ENCODE results near the gene CLN3. TPM values are rescaled to one million over a fixed set of nuclear protein-coding genes. Genes with fewer than 3 reads are reported as not detected.

The CLN3 gene
- total and polyA plus RNA-seq, 9 of the 15 experiments (the other 6 are each of a cell fraction or from before 2014, with no cell fraction given): 2.5 to 27.1 (median 11.6) TPM

DNA sequence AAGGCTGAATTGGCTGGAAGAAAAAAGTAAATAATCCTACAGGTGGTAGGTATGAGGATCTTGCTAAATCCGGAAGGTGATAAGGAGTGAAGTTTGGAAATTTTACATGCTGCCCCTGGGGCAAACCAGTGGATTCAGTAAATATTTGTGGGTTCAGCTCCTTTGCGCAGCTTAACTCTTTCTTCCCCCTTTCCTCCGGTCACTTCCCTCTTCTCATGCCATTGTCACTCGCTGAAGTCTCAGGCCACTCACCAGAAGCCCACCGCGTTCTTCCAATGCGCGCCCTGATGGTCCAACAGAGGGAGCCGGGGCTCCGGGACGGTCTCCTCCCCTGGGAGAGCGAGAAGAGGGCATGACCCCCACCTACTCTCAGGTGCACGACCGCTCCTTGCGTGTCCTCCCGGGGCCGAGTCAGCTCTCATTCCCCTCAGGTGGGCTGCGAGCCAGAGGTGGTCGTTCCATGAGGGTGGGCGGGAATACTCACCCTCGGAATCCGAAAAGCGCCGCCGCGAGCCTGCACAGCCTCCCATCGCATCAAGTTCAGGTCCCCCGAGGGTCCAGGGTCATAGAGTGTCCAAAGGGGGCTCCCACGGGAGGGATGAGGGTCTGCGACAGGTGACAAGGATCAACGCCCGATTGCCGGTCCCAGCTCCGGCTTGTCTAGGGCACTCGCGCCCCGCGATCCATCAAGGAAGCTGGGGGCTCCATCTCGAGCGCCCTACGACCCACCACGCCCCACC is 474 bp downstream of the CLN3 start (continued):
- TF ChIP-seq MYBL2 (IDR thresholded peaks at IDR 0.05; ENCODE audit: low read depth) (no peak), MYBL2 (CRISPR knock-in tag; IDR thresholded peaks at IDR 0.05; ENCODE audit: borderline replicate concordance) (no peak), GATAD2A (IDR thresholded peaks at IDR 0.05) (peak; percentile 22; the same call in 1 of the 2 replicates), ZNF140 (CRISPR knock-in tag; IDR thresholded peaks at IDR 0.05) (no peak), MYC (IDR thresholded peaks at IDR 0.05; ENCODE audit: low read depth, low read length) (peak; percentile 70), MYC (CRISPR knock-in tag; IDR thresholded peaks at IDR 0.05; ENCODE audit: borderline replicate concordance, low read depth) (no peak), SP2 (IDR thresholded peaks at IDR 0.05; ENCODE audit: extremely low read depth, low read depth, low read length, poor library complexity, severe bottlenecking) (no peak), BRCA1 (IDR thresholded peaks at IDR 0.05) (no peak), BRCA1 (CRISPR knock-in tag; IDR thresholded peaks at IDR 0.05) (no peak), LCOR (CRISPR knock-in tag; IDR thresholded peaks at IDR 0.05) (no peak), KAT7 (CRISPR knock-in tag; IDR thresholded peaks at IDR 0.05; ENCODE audit: borderline replicate concordance) (0 out of 2 replicates have a peak, but pooled peaks have one; percentile 35), HDAC2 (IDR thresholded peaks at IDR 0.05) (peak; percentile 24; the same call in 1 of the 2 replicates)
- TF ChIP-seq, protein P1, sequence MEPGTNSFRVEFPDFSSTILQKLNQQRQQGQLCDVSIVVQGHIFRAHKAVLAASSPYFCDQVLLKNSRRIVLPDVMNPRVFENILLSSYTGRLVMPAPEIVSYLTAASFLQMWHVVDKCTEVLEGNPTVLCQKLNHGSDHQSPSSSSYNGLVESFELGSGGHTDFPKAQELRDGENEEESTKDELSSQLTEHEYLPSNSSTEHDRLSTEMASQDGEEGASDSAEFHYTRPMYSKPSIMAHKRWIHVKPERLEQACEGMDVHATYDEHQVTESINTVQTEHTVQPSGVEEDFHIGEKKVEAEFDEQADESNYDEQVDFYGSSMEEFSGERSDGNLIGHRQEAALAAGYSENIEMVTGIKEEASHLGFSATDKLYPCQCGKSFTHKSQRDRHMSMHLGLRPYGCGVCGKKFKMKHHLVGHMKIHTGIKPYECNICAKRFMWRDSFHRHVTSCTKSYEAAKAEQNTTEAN (CRISPR knock-in tag; IDR thresholded peaks at IDR 0.05): no peak
- TF ChIP-seq, protein P2, sequence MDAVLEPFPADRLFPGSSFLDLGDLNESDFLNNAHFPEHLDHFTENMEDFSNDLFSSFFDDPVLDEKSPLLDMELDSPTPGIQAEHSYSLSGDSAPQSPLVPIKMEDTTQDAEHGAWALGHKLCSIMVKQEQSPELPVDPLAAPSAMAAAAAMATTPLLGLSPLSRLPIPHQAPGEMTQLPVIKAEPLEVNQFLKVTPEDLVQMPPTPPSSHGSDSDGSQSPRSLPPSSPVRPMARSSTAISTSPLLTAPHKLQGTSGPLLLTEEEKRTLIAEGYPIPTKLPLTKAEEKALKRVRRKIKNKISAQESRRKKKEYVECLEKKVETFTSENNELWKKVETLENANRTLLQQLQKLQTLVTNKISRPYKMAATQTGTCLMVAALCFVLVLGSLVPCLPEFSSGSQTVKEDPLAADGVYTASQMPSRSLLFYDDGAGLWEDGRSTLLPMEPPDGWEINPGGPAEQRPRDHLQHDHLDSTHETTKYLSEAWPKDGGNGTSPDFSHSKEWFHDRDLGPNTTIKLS (IDR thresholded peaks at IDR 0.05; ENCODE audit: borderline replicate concordance, low read depth): no peak
- TF ChIP-seq, protein P3, sequence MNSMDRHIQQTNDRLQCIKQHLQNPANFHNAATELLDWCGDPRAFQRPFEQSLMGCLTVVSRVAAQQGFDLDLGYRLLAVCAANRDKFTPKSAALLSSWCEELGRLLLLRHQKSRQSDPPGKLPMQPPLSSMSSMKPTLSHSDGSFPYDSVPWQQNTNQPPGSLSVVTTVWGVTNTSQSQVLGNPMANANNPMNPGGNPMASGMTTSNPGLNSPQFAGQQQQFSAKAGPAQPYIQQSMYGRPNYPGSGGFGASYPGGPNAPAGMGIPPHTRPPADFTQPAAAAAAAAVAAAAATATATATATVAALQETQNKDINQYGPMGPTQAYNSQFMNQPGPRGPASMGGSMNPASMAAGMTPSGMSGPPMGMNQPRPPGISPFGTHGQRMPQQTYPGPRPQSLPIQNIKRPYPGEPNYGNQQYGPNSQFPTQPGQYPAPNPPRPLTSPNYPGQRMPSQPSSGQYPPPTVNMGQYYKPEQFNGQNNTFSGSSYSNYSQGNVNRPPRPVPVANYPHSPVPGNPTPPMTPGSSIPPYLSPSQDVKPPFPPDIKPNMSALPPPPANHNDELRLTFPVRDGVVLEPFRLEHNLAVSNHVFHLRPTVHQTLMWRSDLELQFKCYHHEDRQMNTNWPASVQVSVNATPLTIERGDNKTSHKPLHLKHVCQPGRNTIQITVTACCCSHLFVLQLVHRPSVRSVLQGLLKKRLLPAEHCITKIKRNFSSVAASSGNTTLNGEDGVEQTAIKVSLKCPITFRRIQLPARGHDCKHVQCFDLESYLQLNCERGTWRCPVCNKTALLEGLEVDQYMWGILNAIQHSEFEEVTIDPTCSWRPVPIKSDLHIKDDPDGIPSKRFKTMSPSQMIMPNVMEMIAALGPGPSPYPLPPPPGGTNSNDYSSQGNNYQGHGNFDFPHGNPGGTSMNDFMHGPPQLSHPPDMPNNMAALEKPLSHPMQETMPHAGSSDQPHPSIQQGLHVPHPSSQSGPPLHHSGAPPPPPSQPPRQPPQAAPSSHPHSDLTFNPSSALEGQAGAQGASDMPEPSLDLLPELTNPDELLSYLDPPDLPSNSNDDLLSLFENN (IDR thresholded peaks at IDR 0.05; ENCODE audit: low read depth in 2 of 2, low read length in 2 of 2): 0 out of 4 replicates have a peak, but pooled peaks of 1 of the 2 experiments have one; percentile 30
- TF ChIP-seq, protein P4, sequence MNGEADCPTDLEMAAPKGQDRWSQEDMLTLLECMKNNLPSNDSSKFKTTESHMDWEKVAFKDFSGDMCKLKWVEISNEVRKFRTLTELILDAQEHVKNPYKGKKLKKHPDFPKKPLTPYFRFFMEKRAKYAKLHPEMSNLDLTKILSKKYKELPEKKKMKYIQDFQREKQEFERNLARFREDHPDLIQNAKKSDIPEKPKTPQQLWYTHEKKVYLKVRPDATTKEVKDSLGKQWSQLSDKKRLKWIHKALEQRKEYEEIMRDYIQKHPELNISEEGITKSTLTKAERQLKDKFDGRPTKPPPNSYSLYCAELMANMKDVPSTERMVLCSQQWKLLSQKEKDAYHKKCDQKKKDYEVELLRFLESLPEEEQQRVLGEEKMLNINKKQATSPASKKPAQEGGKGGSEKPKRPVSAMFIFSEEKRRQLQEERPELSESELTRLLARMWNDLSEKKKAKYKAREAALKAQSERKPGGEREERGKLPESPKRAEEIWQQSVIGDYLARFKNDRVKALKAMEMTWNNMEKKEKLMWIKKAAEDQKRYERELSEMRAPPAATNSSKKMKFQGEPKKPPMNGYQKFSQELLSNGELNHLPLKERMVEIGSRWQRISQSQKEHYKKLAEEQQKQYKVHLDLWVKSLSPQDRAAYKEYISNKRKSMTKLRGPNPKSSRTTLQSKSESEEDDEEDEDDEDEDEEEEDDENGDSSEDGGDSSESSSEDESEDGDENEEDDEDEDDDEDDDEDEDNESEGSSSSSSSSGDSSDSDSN (IDR thresholded peaks at IDR 0.05; ENCODE audit: borderline replicate concordance in 1 of 2, low read depth in 2 of 2, low read length in 2 of 2): peak in 1 of 2 experiments; percentile 41; a peak in 1 of 4 replicates
